Measurements from ENCODE around the gene RAB37. TPM values are rescaled to one million over a fixed set of nuclear protein-coding genes. Genes with fewer than 3 reads are reported as not detected.

RAB37 gene
- total and polyA plus RNA-seq, 8 donors: 2.0 to 42.9 (median 5.3) TPM; not detected in 3

DNA sequence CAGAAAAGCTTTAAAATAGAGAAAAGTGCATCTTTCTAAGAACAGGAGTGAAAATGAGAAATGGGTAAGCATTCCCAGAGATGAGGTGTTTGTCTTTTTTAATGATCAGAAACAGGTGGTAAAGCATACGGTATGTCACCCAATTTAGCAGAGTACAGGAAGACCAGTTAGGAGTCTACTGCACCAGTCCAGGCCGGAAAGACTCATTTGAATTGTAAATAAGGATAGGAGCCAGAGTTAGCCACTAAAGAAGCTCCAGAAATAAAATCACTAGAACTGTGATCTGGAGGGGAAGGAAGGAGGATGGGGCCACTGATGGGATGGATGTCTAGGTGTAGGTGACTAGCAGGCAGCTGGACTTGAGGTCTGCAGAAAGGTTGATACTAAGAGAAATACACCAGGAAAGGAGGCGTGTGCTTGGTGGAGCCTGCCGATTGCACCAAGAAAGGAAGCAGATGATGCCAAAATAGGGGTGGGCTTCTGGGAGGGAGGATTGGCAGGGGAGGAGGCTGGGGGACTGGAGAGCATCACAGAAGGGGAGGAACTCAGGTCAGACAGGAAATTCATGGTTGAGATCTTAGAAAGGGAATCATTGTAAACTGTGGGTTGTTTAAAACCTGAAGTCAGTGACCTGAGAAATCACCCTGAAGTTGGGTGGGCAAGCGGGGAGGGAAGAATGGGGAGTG, 47.2 kb downstream of the RAB37 start:
- no peak for DNase-seq
- Histone ChIP-seq H3K9me3 (no peaks in the 10 kb centered on the region), H3K27ac (no peak overlapping the region), H3K4me1 (peaks cover 0 to 16% (median 0%) of the 10 kb centered on the region in 4 donors), H3K36me3 (peaks cover 16 to 61% (median 48%) of the 10 kb centered on the region in 4 donors), H3K27me3 (no peaks in the 10 kb centered on the region), H3K4me3 (no peak overlapping the region)
- no peak for TF ChIP-seq POLR2A (IDR thresholded peaks at IDR 0.05)
- TF ChIP-seq, protein P1, sequence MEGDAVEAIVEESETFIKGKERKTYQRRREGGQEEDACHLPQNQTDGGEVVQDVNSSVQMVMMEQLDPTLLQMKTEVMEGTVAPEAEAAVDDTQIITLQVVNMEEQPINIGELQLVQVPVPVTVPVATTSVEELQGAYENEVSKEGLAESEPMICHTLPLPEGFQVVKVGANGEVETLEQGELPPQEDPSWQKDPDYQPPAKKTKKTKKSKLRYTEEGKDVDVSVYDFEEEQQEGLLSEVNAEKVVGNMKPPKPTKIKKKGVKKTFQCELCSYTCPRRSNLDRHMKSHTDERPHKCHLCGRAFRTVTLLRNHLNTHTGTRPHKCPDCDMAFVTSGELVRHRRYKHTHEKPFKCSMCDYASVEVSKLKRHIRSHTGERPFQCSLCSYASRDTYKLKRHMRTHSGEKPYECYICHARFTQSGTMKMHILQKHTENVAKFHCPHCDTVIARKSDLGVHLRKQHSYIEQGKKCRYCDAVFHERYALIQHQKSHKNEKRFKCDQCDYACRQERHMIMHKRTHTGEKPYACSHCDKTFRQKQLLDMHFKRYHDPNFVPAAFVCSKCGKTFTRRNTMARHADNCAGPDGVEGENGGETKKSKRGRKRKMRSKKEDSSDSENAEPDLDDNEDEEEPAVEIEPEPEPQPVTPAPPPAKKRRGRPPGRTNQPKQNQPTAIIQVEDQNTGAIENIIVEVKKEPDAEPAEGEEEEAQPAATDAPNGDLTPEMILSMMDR (IDR thresholded peaks at IDR 0.05): no peak
- no peak for TF ChIP-seq EP300 (IDR thresholded peaks at IDR 0.05)
- TF ChIP-seq POLR2AphosphoS5 (IDR thresholded peaks at IDR 0.05): no peak
- intact Hi-C loops (cut with DNase I; ENCODE audit: low total_unique reads): no loop called here
- 81 to 92% (median 84%) methylated on average over 5 of the region's 5 CpGs for WGBS, 5 donors

DNA sequence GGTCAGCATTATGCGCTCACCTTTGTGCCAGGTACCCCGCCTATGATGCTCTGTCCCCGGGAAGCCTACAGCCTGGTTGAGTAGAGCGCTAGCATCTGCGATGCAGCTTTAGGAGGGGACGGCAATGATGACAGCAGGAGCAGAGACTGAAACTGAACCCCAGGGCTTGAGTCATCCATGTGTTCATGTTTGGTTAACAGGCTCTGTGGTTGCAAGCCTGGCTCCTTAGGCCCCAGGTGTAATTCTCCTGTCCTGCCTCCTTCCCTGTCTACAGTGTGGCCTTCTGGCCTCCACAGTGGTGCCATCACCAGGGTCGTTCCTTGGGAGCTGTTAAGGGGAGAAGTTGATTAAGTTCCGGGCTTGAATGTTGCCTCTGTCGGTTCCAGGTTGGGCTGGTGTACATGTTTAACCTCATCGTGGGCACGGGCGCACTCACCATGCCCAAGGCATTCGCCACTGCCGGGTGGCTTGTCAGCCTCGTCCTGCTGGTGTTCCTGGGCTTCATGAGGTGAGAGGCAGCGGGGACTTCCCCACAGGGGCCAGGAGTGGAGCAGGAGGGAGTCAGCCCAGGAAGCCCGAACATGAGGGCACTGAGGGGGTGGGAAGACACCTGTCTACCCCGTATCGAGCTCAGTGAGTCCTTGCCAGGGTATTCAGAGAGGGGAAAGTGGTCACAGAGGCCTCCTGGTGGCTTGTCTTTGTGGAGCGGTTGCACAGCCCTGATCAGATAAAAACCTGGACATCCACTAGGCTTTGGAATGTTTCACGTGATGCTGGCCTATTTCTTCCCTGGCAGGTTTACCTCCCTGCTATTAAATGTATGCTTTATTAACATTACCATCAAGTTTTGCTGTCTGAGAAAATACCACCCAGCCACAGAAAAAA, 48.3 kb downstream of the RAB37 start:
- 77 to 87% (median 84%) methylated on average over 19 to 21 of the region's 21 CpGs for WGBS, 5 donors
- peaks cover 0 to 11% (median 0%) of the 10 kb centered on the region in 4 donors for H3K4me1 ChIP-seq
- DNase-seq: no peak
- H3K9me3 ChIP-seq: no peaks in the 10 kb centered on the region
- H3K4me3 ChIP-seq: no peak overlapping the region
- TF ChIP-seq EP300 (IDR thresholded peaks at IDR 0.05) (no peak), POLR2A (IDR thresholded peaks at IDR 0.05) (no peak), POLR2AphosphoS5 (IDR thresholded peaks at IDR 0.05) (no peak)
- TF ChIP-seq, protein P1 (IDR thresholded peaks at IDR 0.05): no peak
- intact Hi-C loops (cut with DNase I; ENCODE audit: low total_unique reads): no loop called here
- peaks cover 19 to 61% (median 47%) of the 10 kb centered on the region in 4 donors for H3K36me3 ChIP-seq
- no peaks in the 10 kb centered on the region for H3K27me3 ChIP-seq
- H3K27ac ChIP-seq: no peak overlapping the region

DNA sequence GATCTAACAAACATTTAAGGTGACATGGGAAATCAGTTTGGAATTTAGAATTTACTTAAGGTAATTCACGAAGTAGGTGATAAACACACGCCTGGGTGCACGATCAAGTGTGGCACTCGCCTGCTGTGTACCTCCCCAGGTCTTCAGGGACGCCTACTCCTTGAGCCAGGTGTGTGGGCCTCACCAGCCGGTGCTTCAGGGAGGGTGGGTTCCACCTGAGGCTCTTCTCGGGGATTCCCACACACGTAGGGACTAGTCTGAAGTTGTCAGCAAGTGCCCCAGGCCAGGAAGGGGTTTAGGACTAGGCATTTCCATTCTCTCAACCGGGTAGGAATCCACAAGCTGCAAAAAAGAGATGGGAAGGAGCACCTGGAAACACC, 48.9 kb downstream of the RAB37 start:
- peaks cover 20 to 60% (median 49%) of the 10 kb centered on the region in 4 donors for H3K36me3 ChIP-seq
- H3K4me1 ChIP-seq: peaks cover 0 to 11% (median 0%) of the 10 kb centered on the region in 4 donors
- H3K27ac ChIP-seq: no peak overlapping the region
- no peak for DNase-seq
- H3K9me3 ChIP-seq: no peaks in the 10 kb centered on the region
- no peak overlapping the region for H3K4me3 ChIP-seq
- intact Hi-C loops (cut with DNase I; ENCODE audit: low total_unique reads): no loop called here
- H3K27me3 ChIP-seq: no peaks in the 10 kb centered on the region
- 81 to 89% (median 86%) methylated on average over 9 of the region's 9 CpGs for WGBS, 5 donors
- TF ChIP-seq POLR2A (IDR thresholded peaks at IDR 0.05) (no peak), EP300 (IDR thresholded peaks at IDR 0.05) (no peak), POLR2AphosphoS5 (IDR thresholded peaks at IDR 0.05) (no peak)
- TF ChIP-seq, protein P1 (IDR thresholded peaks at IDR 0.05): no peak

DNA sequence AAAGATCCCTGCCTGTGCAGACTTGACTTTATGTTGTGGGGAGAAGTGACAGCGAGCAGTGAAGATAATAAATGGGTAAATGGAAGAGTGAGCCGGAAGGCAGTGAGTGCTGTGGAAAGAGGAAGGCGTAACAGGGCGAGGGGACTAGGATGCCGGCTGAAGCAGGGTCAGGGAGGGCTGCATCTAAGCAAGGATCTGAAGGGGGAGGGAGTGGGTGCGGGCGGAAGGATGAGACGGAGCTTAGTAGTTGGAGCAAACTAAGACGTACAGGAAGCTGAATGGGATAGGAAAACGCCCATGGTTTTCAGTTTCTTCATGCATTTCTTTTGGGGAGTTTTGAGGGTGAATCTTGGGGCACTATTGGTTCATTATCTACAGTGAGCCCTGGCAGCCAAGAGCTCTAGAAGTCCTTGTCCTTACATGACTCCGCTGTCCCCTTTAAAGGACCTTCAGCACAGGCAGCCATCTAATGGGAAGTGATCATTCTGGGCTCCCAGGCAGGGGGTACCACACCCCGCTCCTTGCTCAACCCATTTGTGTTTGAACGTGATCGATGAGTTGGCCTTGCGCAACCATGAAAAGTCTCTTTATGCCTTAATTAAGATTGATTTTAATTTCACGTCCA, 49.5 kb downstream of the RAB37 start:
- Histone ChIP-seq H3K36me3 (peaks cover 20 to 55% (median 47%) of the 10 kb centered on the region in 4 donors), H3K4me1 (peaks cover 0 to 13% (median 0%) of the 10 kb centered on the region in 4 donors), H3K9me3 (no peaks in the 10 kb centered on the region), H3K4me3 (no peak overlapping the region), H3K27me3 (no peaks in the 10 kb centered on the region), H3K27ac (no peak overlapping the region)
- intact Hi-C loops (cut with DNase I; ENCODE audit: low total_unique reads): no loop called here
- TF ChIP-seq POLR2AphosphoS5 (IDR thresholded peaks at IDR 0.05): no peak
- no peak for TF ChIP-seq EP300 (IDR thresholded peaks at IDR 0.05)
- TF ChIP-seq, protein P1 (IDR thresholded peaks at IDR 0.05): no peak
- no peak for TF ChIP-seq POLR2A (IDR thresholded peaks at IDR 0.05)
- no peak for DNase-seq
- 78 to 84% (median 80%) methylated on average over 16 of the region's 16 CpGs for WGBS, 5 donors
